Endothelial cell of hepatic sinusoid (primary cell): ENCODE data around the gene ZNF219.

ENCODE experiments used
- in situ Hi-C: cut with HindIII; loops from 2 replicates; pipeline ENCODE4 v1.10.0; 2017; ENCODE audit warnings: low sequenced_read_pairs

ZNF219 gene

GRCh38 chr14:21102521-21103410, 4.3 kb upstream of the ZNF219 start:
- in situ Hi-C loops: no loop called here

GRCh38 chr14:21101802-21102413, 3.5 kb upstream of the ZNF219 start:
- in situ Hi-C loops: no loop called here

- in situ Hi-C loops: no loop called here
Measured at GRCh38 chr14:21100931-21101330, 2.5 kb upstream of the ZNF219 start, which contains the start of gene TMEM253. TSS of gene TMEM253 (plus strand) at chr14:21101066. CDS start at chr14:21101344, 278 bp downstream.

- in situ Hi-C loops: no loop called here
Measured at GRCh38 chr14:21099596-21099985, 1.1 kb upstream of the ZNF219 start.

- in situ Hi-C loops: no loop called here
Measured at GRCh38 chr14:21098892-21099595, 589 bp upstream of the ZNF219 start.

- in situ Hi-C loops: no loop called here
Measured at GRCh38 chr14:21097636-21098075, 799 bp downstream of the ZNF219 start.

GRCh38 chr14:21096978-21097635, 1.3 kb downstream of the ZNF219 start:
- in situ Hi-C loops: no loop called here

- in situ Hi-C loops: no loop called here
Measured at GRCh38 chr14:21096438-21096837, 2.0 kb downstream of the ZNF219 start.

- in situ Hi-C loops: no loop called here
Measured at GRCh38 chr14:21095430-21096205, 2.8 kb downstream of the ZNF219 start.

GRCh38 chr14:21093769-21094681, 4.4 kb downstream of the ZNF219 start:
- in situ Hi-C loops: no loop called here

GRCh38 chr14:21093018-21093417, 5.4 kb downstream of the ZNF219 start:
- in situ Hi-C loops: no loop called here

GRCh38 chr14:21092273-21093011, 6.0 kb downstream of the ZNF219 start:
- in situ Hi-C loops: no loop called here

- in situ Hi-C loops: no loop called here
Measured at GRCh38 chr14:21091821-21092272, 6.6 kb downstream of the ZNF219 start.

- in situ Hi-C loops: no loop called here
Measured at GRCh38 chr14:21090940-21091663, 7.4 kb downstream of the ZNF219 start.

GRCh38 chr14:21090194-21090939, 8.1 kb downstream of the ZNF219 start:
- in situ Hi-C loops: no loop called here

- in situ Hi-C loops: no loop called here
Measured at GRCh38 chr14:21089877-21090193, 8.6 kb downstream of the ZNF219 start.

- in situ Hi-C loops: no loop called here
Measured at GRCh38 chr14:21089271-21089670, 9.2 kb downstream of the ZNF219 start.
